H1 (cell line): ENCODE measurements around the gene KIF1C. TPM values are rescaled to one million over a fixed set of nuclear protein-coding genes. Genes with fewer than 3 reads are reported as not detected.
A peak's percentile ranks its signal among the peaks of the same experiment; 100 is the strongest.

Experiments
- CTCF ChIA-PET: fragments of 300-600 bp; sonication (Branson Sonifier 250); formaldehyde crosslinking; loops from one replicate; lab custom pipeline; 2021; ENCODE audit not compliant: partially characterized antibody; lab: Charles Lee
- POLR2A ChIA-PET: fragments of 300-600 bp; sonication (Branson Sonifier 250); formaldehyde crosslinking; loops from one replicate; lab custom pipeline; 2021; ENCODE audit warnings: inconsistent platforms; ENCODE audit not compliant: partially characterized antibody; lab: Charles Lee
- DNase-seq, 2 experiments: peaks; one replicate each; pipeline versions ENCODE4 v3.0.0 to v3.0.0-alpha.2; 2010 to 2022; ENCODE audit warnings: low spot score in 2 of 2, low read depth in 1 of 2, mixed read lengths in 1 of 2
- FAIRE-seq: peaks from 2 replicates; lab custom pipeline; 2011; peaks lifted over from hg19 to GRCh38; lab: Jason Lieb, UNC
- H2AFZ ChIP-seq: 2 replicates; pipeline ENCODE4 v1.8.1; 2012; ENCODE audit warnings: low read length, inconsistent platforms
- H2AK5ac ChIP-seq: 2 replicates; pipeline ENCODE4 v1.6.1; 2013; ENCODE audit warnings: low read depth, low read length
- H2BK120ac ChIP-seq: replicated peaks from 2 replicates; pipeline ENCODE3; 2013; ENCODE audit warnings: low read depth, low read length, inconsistent platforms
- H2BK12ac ChIP-seq: 2 replicates; pipeline ENCODE4 v1.6.1; 2013; ENCODE audit warnings: low read depth, low read length
- H2BK15ac ChIP-seq: 2 replicates; pipeline ENCODE4 v1.6.1; 2013; ENCODE audit warnings: low read length
- H2BK20ac ChIP-seq: 2 replicates; pipeline ENCODE4 v1.6.1; 2013; ENCODE audit warnings: low read length
- H2BK5ac ChIP-seq: 2 replicates; pipeline ENCODE4 v1.6.1; 2013; ENCODE audit warnings: low read depth, low read length
- H3K14ac ChIP-seq: 2 replicates; pipeline ENCODE4 v1.6.1; 2013; ENCODE audit warnings: inconsistent platforms; ENCODE audit not compliant: insufficient read length
- H3K18ac ChIP-seq: 2 replicates; pipeline ENCODE4 v1.6.1; 2013; ENCODE audit warnings: low read length; ENCODE audit errors: extremely low read depth
- H3K23ac ChIP-seq: 2 replicates; pipeline ENCODE4 v1.6.1; 2013; ENCODE audit warnings: inconsistent platforms; ENCODE audit not compliant: insufficient read length
- H3K23me2 ChIP-seq: 2 replicates; pipeline ENCODE4 v1.6.1; 2013; ENCODE audit warnings: low read depth, low read length
- H3K27ac ChIP-seq: 2 replicates; pipeline ENCODE4 v1.6.1; 2011; ENCODE audit warnings: low read depth, low read length, inconsistent platforms
- H3K27me3 ChIP-seq, 4 experiments: replicated peaks in 1 of 4; 1 replicate in 1 of 4; 2 replicates in 3 of 4; pipeline versions ENCODE4 v1.6.1 to v1.8.1; 2011 to 2013; ENCODE audit warnings: low read length in 3 of 4, mild to moderate bottlenecking in 3 of 4, inconsistent platforms in 2 of 4, mixed read lengths in 2 of 4, moderate library complexity in 1 of 4; ENCODE audit not compliant: control insufficient read depth in 3 of 4, insufficient read depth in 3 of 4; ENCODE audit errors: extremely low read depth in 1 of 4
- H3K36me3 ChIP-seq, 4 experiments: 2 replicates each; pipeline versions ENCODE4 v1.6.1 to v1.8.1; 2011 to 2013; ENCODE audit warnings: mild to moderate bottlenecking in 4 of 4, low read length in 3 of 4, moderate library complexity in 2 of 4, control low read depth in 1 of 4, inconsistent platforms in 1 of 4; ENCODE audit not compliant: insufficient read depth in 4 of 4, control insufficient read depth in 2 of 4
- H3K4ac ChIP-seq: replicated peaks from 2 replicates; pipeline ENCODE3; 2013; ENCODE audit warnings: low read length, low read depth, mixed read lengths, inconsistent platforms; ENCODE audit not compliant: insufficient read length
- H3K4me1 ChIP-seq, 4 experiments: replicated peaks in 1 of 4; 1 replicate in 1 of 4; 2 replicates in 3 of 4; pipeline versions ENCODE4 v1.6.1 to v1.8.1; 2011 to 2013; ENCODE audit warnings: low read length in 3 of 4, inconsistent platforms in 2 of 4, mixed read lengths in 1 of 4; ENCODE audit not compliant: insufficient read depth in 4 of 4, control insufficient read depth in 3 of 4
- H3K4me2 ChIP-seq, 2 experiments: 2 replicates each; pipeline versions ENCODE4 v1.6.1 to v1.8.1; 2011 to 2013; ENCODE audit warnings: low read depth in 2 of 2, low read length in 2 of 2, control low read depth in 1 of 2, inconsistent platforms in 1 of 2, mild to moderate bottlenecking in 1 of 2; ENCODE audit not compliant: insufficient read depth in 1 of 2
- H3K4me3 ChIP-seq, 4 experiments: fragments of 200-600, 300-600 bp in 1 of 4; sonication (generic), shearing (Covaris generic), sonication (Bioruptor Twin) in 1 of 4; 2 replicates each; pipeline versions ENCODE4 v1.5.1 to v1.8.1; 2011 to 2016; ENCODE audit warnings: low read length in 4 of 4, low read depth in 3 of 4, control low read depth in 2 of 4, inconsistent platforms in 2 of 4, mild to moderate bottlenecking in 2 of 4, mixed read lengths in 1 of 4, moderate library complexity in 1 of 4; ENCODE audit not compliant: insufficient read depth in 2 of 4; ENCODE audit errors: extremely low read depth in 1 of 4
- H3K56ac ChIP-seq: replicated peaks from 2 replicates; pipeline ENCODE3; 2013; ENCODE audit warnings: low read depth, mild to moderate bottlenecking, mixed read lengths, low read length, inconsistent platforms; ENCODE audit not compliant: insufficient read length
- H3K79me1 ChIP-seq: 2 replicates; pipeline ENCODE4 v1.6.1; 2013; ENCODE audit warnings: low read depth, low read length, control low read depth
- H3K79me2 ChIP-seq, 2 experiments: 2 replicates each; pipeline versions ENCODE4 v1.6.1 to v1.8.1; 2012 to 2013; ENCODE audit warnings: low read length in 2 of 2, mild to moderate bottlenecking in 2 of 2, inconsistent platforms in 1 of 2; ENCODE audit not compliant: insufficient read depth in 2 of 2, control insufficient read depth in 1 of 2
- H3K9ac ChIP-seq, 4 experiments: replicated peaks in 1 of 4; 1 replicate in 1 of 4; 2 replicates in 3 of 4; pipeline versions ENCODE4 v1.6.1 to v1.8.1; 2011 to 2013; ENCODE audit warnings: low read depth in 3 of 4, low read length in 3 of 4, control low read depth in 2 of 4, mild to moderate bottlenecking in 2 of 4, moderate library complexity in 2 of 4, inconsistent platforms in 1 of 4; ENCODE audit errors: extremely low read depth in 1 of 4
- H3K9me3 ChIP-seq, 2 experiments: 2 replicates each; pipeline versions ENCODE4 v1.6.1 to v1.8.1; 2012 to 2013; ENCODE audit warnings: mild to moderate bottlenecking in 2 of 2, moderate library complexity in 2 of 2, control low read depth in 1 of 2, inconsistent platforms in 1 of 2, low read depth in 1 of 2, low read length in 1 of 2, mixed read lengths in 1 of 2; ENCODE audit not compliant: insufficient read depth in 2 of 2
- H4K20me1 ChIP-seq, 2 experiments: replicated peaks in 1 of 2; 2 replicates each; pipeline versions ENCODE3 to v1.8.1; 2011 to 2013; ENCODE audit warnings: inconsistent platforms in 2 of 2, low read length in 2 of 2, mild to moderate bottlenecking in 1 of 2; ENCODE audit not compliant: insufficient read depth in 2 of 2, control insufficient read depth in 1 of 2
- H4K5ac ChIP-seq: 2 replicates; pipeline ENCODE4 v1.6.1; 2013; ENCODE audit warnings: low read length, low read depth, mixed read lengths, inconsistent platforms; ENCODE audit not compliant: insufficient read length
- H4K8ac ChIP-seq: 2 replicates; pipeline ENCODE4 v1.8.0; 2013; ENCODE audit warnings: mild to moderate bottlenecking, moderate library complexity, low read length, inconsistent platforms; ENCODE audit not compliant: insufficient read depth; ENCODE audit errors: extremely low read depth
- H4K91ac ChIP-seq: replicated peaks from 2 replicates; pipeline ENCODE3; 2013; ENCODE audit warnings: low read length, mixed read lengths, inconsistent platforms; ENCODE audit not compliant: insufficient read length
- E2F6 ChIP-seq: IDR thresholded peaks from 2 replicates; pipeline ENCODE4 v1.6.1; 2012; ENCODE audit warnings: inconsistent platforms
- EP300 ChIP-seq, 2 experiments: IDR thresholded peaks; 1 replicate in 1 of 2; 2 replicates in 1 of 2; pipeline ENCODE4 v1.6.1; 2011 to 2012; ENCODE audit warnings: low read depth in 2 of 2, low read length in 2 of 2, mild to moderate bottlenecking in 2 of 2, borderline replicate concordance in 1 of 2, inconsistent platforms in 1 of 2, moderate library complexity in 1 of 2
- GABPA ChIP-seq: IDR thresholded peaks from 2 replicates; pipeline ENCODE4 v1.6.1; 2011; ENCODE audit warnings: mild to moderate bottlenecking, low read length, moderate library complexity, borderline replicate concordance; ENCODE audit not compliant: insufficient read depth
- POLR2A ChIP-seq, 2 experiments: IDR thresholded peaks; 1 replicate in 1 of 2; 2 replicates in 1 of 2; pipeline ENCODE4 v1.6.1; 2011; ENCODE audit warnings: low read depth in 2 of 2, low read length in 2 of 2, mild to moderate bottlenecking in 2 of 2; ENCODE audit errors: control extremely low read depth in 1 of 2
- SAP30 ChIP-seq: fragments of 300-600 bp; sonication (generic); IDR thresholded peaks from 2 replicates; pipeline ENCODE4 v1.7.1; 2012; ENCODE audit warnings: low read length, moderate library complexity, mild to moderate bottlenecking, inconsistent platforms; ENCODE audit not compliant: insufficient read depth, insufficient replicate concordance
- whole genome bisulfite sequencing, 2 experiments: shearing (Covaris generic) in 1 of 2; methylation state at CpG; one replicate each; pipeline versions ENCODE4 v1.1.6 to v1.1.7; 2013 to 2015; ENCODE audit warnings: low lambda C conversion rate in 2 of 2, mixed read lengths in 2 of 2, inconsistent platforms in 1 of 2, low coverage in 1 of 2, missing lambda C conversion rate in 1 of 2; ENCODE audit not compliant: insufficient replicate concordance in 2 of 2, insufficient coverage in 1 of 2, insufficient read length in 1 of 2; ENCODE audit errors: extremely low coverage in 1 of 2, missing lambda C conversion rate in 1 of 2; 5-methylcytosine and 5-hydroxymethylcytosine counted together
- long read RNA-seq, 2 experiments: library from RNA in 1 of 2; library from capped mRNA in 1 of 2; stranded (forward); transcript quantifications; one replicate each; pipeline ENCODE4 v2.0.0, GENCODE V29; 2021; ENCODE audit warnings: inconsistent platforms in 1 of 2
- polyA minus RNA-seq, 3 experiments: library from RNA; depleted of rRNA, polyadenylated mRNA; stranded (reverse); fragments of >200 nt; gene quantifications; 1 replicate in 2 of 3; 2 replicates in 1 of 3; pipeline ENCODE4 v1.2.3, GENCODE V29; 2011
- polyA plus RNA-seq, 7 experiments: library from polyadenylated mRNA; depleted of rRNA in 3 of 7; stranded (reverse) in 5 of 7; unstranded in 2 of 7; fragments of >200 nt in 5 of 7; fragments of 200-250 nt in 2 of 7; gene quantifications; 1 replicate in 5 of 7; 2 replicates in 1 of 7; 4 replicates in 1 of 7; pipeline versions ENCODE4 v1.2.1 to v1.2.3, GENCODE V29; 2011 to 2013; ENCODE audit warnings: missing spikeins in 2 of 7, mixed read lengths in 2 of 7
- total RNA-seq: library from RNA; stranded (reverse); fragmentation: NEBNext Ultra II Directional; extraction: Animal tissue kit (Norgen Biotek cat#: 25700); gene quantifications from 2 replicates; pipeline ENCODE4 v1.2.1, GENCODE V29; 2021

The KIF1C gene
- total RNA-seq: 114 and 118 TPM in 2 replicates
- 14.3 and 28.7 TPM in 2 replicates for polyA plus RNA-seq (2011; rRNA removed)
- polyA plus RNA-seq (2011; cell fraction: cytosol; rRNA removed): 27.4 TPM
- 53.5 TPM for polyA plus RNA-seq (2011; cell fraction: nucleus; rRNA removed)
- polyA plus RNA-seq (2012, experiment 1 of 2): 43.1 to 70.2 TPM (median 60.5 TPM) in 4 replicates
- 25.9 TPM for polyA plus RNA-seq (2012, experiment 2 of 2)
- 32.0 TPM for polyA plus RNA-seq (2013, experiment 1 of 2)
- polyA plus RNA-seq (2013, experiment 2 of 2): 29.7 TPM
- polyA minus RNA-seq (2011; rRNA and poly(A)+ RNA removed): 66.8 and 74.1 TPM in 2 replicates
- polyA minus RNA-seq (2011; cell fraction: cytosol; rRNA and poly(A)+ RNA removed): 28.2 TPM
- 26.9 TPM for polyA minus RNA-seq (2011; cell fraction: nucleus; rRNA and poly(A)+ RNA removed)
- long read RNA-seq, experiment 1, partial matches to known transcripts: 49 of 65 reads
- long read RNA-seq, experiment 1, other reads (novel, unspliced or antisense): 16 of 65 reads
- long read RNA-seq, experiment 2, partial matches to known transcripts: 2 of 2 reads
- long read RNA-seq, experiment 2, other reads (novel, unspliced or antisense): 0 of 2 reads

GRCh38 chr17:4997302-4998026 is at the start of gene KIF1C, which contains the start of gene INCA1:
Gene KIF1C (plus strand): TSS chr17:4997950. CDS start chr17:5000247, 2,297 bp downstream.
Gene INCA1 (minus strand): TSS chr17:4997522. CDS start chr17:4994437, 3,085 bp downstream.
- Histone ChIP-seq H4K8ac (peak within 1 kb of the TSS; percentile 79), H3K4me2 (peak within 1 kb of the TSS; percentile 97 to 100), H3K79me1 (peaks cover 11% of the 10 kb centered on the region), H3K4ac (peak within 1 kb of the TSS; percentile 96), H3K56ac (peak within 1 kb of the TSS; percentile 77), H2BK20ac (no peak within 1 kb of the TSS), H3K4me3 (peak within 1 kb of the TSS; percentile 75 to 80 (median 78)), H4K20me1 (peaks cover 2 to 11% of the 10 kb centered on the region in 2 experiments), H3K14ac (peak within 1 kb of the TSS; percentile 50), H2AFZ (peak within 1 kb of the TSS; percentile 72; the same call in 1 of the 2 replicates), H2BK5ac (peak within 1 kb of the TSS; percentile 95), H3K4me1 (peaks cover 4 to 17% (median 8%) of the 10 kb centered on the region in 4 experiments), H3K23me2 (peaks cover 11% of the 10 kb centered on the region), H3K27me3 (peaks cover 0 to 13% (median 1%) of the 10 kb centered on the region in 4 experiments; a peak in 4 of 7 replicates), H2BK12ac (no peak within 1 kb of the TSS), H3K79me2 (peaks cover 0 to 19% of the 10 kb centered on the region in 2 experiments; a peak in 2 of 4 replicates), H2BK120ac (peak within 1 kb of the TSS; percentile 22), H3K9me3 (no peaks in the 10 kb centered on the region), H3K36me3 (peaks cover 9 to 15% (median 12%) of the 10 kb centered on the region in 4 experiments; a peak in 7 of 8 replicates), H3K18ac (peak within 1 kb of the TSS; percentile 96), H4K91ac (peak within 1 kb of the TSS; percentile 81), H3K23ac (no peak within 1 kb of the TSS), H2AK5ac (peak within 1 kb of the TSS; percentile 65; the same call in 1 of the 2 replicates), H3K9ac (peak within 1 kb of the TSS; percentile 51 to 79 (median 68)), H4K5ac (peak within 1 kb of the TSS; percentile 93), H2BK15ac (peak within 1 kb of the TSS; percentile 88; the same call in 1 of the 2 replicates), H3K27ac (peak within 1 kb of the TSS; percentile 88; the same call in 1 of the 2 replicates)
- FAIRE-seq (no peak), DNase-seq (peak; percentile 64 to 95)
- ChIA-PET CTCF (interaction anchor here (1.0 to 2.2 kb wide), 3 partner anchors 10 to 60 kb away, joined by 3 to 13 read pairs (median 8); partner anchors contain the start of gene CAMTA2), POLR2A (interaction anchor here (0.7 to 4.7 kb wide), 16 partner anchors 8 to 105 kb away, joined by 3 to 36 read pairs (median 5); partner anchors contain the start of genes CAMTA2, PFN1, RNF167 and SLC25A11)
- WGBS, 2 experiments: 1% methylated on average over 27 of the region's 93 CpGs; no CpG with 5 or more reads in 1 of the 2 experiments
- TF ChIP-seq EP300 (IDR thresholded peaks at IDR 0.05; ENCODE audit: borderline replicate concordance in 1 of 2, low read depth in 2 of 2, low read length in 2 of 2) (no peak; a peak in 1 of 3 replicates), SAP30 (no peak), POLR2A (IDR thresholded peaks at IDR 0.05; ENCODE audit: control extremely low read depth in 1 of 2, low read depth in 2 of 2, low read length in 2 of 2) (no peak; a peak in 1 of 3 replicates), GABPA (no peak), E2F6 (peak; percentile 69; the same call in 1 of the 2 replicates)
